SHP77 (cell line): Measurements from ENCODE around the gene CSNK1A1L.

Experiments
- DNase-seq, 2 experiments: peaks; one replicate each; lab custom pipeline; 2025; lab: John Stamatoyannopoulos, UW

The CSNK1A1L gene

DNA sequence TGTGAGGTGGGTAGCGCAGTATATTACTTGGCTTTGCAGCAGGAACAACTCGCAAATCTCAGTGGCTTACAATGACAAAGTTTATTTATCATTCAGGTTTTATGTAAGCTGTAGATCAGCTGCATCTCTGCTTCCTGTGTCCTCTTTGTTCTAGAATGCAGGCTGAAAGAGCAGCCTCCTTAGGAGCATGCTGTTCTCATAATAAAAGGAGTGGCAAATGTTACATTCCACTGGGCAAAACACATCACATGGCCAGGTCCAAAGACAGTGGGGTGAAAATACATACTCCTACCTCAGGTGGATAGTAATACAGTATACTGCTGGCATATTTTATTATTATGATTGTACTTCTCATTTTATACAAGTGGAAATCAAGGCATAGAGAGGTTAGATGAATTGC, 1.2 kb upstream of the CSNK1A1L start:
- DNase-seq, result no peak

GRCh38 chr13:37102896-37103295, 2.6 kb downstream of the CSNK1A1L start:
- no peak for DNase-seq

DNA sequence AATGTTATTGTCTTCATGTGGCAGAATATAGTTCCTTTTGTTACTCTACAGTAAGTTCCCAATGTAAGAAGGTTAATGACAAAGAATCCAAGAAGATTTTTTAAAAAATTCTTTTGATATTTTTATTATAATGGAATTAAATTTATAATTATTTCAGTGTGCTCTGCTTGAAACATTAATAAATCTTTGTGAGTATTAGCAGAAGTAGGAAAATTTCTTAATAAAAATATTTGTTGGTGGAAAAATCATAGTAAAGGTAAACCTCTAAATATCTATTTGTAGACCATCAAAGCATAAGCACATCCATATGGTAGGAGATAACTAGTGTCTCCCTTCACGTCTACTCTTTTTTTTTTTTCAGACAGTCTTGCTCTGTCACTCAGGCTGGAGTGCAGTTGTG, 4.3 kb downstream of the CSNK1A1L start:
- no peak for DNase-seq

GRCh38 chr13:37100731-37101130, 4.7 kb downstream of the CSNK1A1L start:
- DNase-seq, result no peak

- DNase-seq, result no peak
Observed at GRCh38 chr13:37097076-37097475, 8.4 kb downstream of the CSNK1A1L start.

DNA sequence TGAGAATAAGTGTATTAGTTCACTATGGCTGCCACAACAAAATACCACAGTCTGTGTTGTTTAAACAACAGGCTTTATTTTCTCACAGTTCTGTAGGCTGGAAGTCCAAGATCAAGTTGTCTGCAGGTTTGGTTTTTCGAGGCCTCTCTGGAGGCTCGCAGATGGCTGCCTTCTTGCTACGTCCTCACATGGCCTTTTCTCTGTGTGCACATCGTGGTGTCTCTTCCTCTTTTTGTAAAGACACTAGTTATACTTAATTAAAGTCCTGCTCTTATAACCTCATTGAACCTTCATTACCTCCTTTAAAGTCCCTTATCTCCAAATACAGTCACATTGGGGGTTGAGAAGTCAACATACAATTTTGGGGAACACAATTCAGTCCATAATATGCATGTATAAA, 10.6 kb downstream of the CSNK1A1L start:
- DNase-seq, result no peak

GRCh38 chr13:37094099-37094498, 11.4 kb downstream of the CSNK1A1L start:
- DNase-seq, result no peak

DNA sequence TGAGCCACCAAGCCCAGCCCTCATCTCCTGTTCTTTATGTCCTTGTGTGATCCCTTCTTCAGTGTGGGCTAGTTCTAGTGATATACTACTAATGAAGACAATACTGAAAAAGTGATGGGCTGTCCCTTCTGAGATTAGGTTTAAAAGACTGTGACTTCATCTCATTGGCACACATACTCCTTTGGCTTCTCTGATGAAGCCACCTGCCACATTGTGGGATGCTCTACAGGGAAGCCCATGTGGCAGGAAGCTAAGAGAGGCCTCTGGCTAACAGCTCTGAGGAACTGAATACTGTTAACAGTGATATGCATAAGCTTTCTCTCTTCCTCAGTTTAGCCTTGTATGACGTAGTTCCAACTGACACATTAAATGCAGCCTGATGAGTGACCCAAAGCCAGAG, 13.6 kb downstream of the CSNK1A1L start:
- no peak for DNase-seq

DNA sequence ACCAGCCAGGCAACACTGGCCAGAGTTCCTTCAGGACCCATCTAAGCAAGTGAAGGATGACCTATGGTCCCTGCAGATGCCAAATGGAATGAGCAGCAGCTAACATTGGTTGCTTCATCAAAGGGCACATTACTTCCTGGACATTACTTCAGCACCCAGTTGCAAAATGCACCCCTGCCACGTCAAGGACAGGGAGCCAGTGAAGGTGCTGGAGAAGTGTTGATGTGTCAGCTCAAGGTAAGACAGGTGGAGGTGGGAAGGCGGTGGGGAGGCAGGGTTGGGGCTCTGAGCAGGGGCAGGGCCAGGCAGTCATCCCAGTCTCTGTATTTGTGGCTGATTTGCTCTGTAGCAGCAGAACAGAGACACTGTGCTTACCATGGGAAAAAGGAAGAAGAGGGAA, 14.6 kb downstream of the CSNK1A1L start:
- no peak for DNase-seq

GRCh38 chr13:37089495-37089894, 16.0 kb downstream of the CSNK1A1L start:
- no peak for DNase-seq

DNA sequence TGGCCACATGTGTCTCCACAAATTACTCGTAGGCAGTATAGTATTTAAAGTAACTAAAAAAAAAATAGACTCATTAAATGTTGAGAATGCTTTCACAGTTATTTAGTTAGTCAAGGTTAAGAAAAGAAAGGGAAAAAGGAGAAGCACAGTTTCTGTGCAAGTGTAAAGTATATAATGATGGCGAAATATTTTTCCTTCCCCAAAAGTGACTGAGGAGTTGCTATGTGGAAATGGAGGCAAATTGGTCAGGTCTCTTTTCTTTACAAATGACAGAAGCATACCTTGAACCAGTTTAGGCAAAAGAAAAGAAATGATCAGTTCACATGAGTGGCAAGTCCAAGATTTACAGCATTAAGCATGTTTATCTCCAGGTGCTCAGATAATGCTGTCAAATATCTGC, 18.0 kb downstream of the CSNK1A1L start:
- no peak for DNase-seq

DNA sequence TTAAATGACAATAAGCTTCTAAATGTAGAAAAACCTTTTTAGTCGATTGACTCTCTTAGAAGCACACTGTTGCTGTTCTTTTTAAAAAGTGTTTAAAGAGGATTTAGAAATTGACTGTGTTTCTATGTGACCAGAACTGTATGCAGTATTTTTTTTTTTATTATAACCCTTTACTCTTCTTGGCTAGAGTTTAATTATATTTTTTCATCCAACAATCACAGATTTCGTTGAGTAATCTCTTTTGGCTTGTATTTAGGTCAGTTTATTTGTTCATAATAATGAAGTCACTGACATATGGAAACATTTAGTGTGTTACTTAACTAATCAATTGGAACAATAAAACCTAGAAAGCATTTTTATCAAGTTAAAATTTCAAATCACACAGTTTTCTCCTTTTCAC, 19.9 kb downstream of the CSNK1A1L start:
- DNase-seq, result no peak

DNA sequence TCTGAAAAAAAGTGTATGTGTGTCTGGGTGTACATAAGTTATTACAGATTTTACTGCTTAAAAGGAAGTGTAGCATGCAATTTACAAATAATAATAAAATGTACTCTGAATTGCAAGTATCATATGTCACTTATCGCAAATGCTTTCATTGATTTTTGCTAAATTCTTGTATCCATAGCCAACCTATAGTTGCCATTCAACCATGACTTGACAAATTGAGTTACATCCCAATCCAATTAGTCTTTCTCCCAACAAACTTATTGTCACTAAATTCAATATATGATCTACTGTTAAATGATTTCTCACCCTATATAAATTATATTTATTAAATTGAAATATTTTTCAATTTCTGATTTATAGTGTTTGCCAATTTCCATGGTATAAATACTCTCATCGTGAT, 28.6 kb downstream of the CSNK1A1L start:
- no peak for DNase-seq

DNA sequence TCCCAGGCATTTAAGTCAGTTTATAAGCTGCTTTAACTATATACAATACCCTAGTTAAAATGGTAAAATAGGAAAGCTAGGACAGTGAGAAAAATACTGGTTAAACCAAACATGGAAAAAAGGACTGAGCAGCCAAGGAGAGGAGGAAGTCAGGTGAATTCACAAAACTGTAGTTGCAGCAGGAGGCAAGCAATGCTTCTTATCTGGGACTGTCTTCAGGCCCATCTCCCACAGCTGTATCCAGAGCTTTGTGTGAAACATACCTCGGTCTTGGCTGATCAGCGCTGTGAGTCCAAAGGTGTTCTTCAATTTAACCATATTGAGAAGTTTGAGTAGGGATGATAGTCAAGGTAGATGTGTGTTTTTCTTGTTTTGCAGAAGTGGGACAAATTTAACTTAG, 30.3 kb downstream of the CSNK1A1L start:
- DNase-seq, result no peak

GRCh38 chr13:37074703-37075102, 30.8 kb downstream of the CSNK1A1L start:
- peak; percentile 15 for DNase-seq

DNA sequence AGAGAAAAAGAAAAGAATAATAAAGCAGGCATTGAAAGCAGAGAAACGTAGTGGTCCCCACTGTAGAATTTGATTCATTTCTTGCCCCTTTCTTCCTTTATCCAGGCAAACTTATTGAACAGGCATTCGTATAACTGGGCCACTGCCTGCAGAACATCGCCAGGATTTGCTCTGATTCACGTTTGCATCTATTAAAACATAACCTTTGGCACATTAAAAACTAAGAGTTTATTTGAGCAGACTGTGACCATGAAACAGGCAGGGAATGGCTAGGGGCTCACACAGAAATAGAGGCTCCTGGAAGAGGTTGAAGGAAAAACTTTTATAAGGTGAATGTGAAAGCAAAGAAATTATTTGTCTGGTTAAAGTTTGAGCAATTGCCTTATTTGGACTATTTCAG, 33.4 kb downstream of the CSNK1A1L start:
- no peak for DNase-seq

DNA sequence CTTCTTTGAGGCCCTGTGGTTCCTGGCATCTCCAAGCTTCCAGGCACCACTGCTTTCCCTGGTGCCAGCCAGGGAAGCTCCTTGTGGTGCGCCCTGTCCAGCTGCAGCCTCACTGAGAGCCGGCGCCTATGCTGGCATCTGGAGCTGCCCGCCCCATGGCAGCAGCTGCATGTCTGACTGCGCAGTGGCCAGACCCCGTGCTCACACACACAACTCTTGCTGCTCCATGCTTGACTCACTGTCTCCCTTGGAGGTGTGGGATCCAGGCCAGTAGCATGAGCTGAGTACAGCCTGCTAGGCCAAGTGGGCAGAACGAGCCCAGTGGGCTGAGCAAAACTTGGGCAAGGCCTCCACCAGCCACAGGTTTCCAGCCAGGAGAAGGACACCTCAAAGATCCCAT, 34.5 kb downstream of the CSNK1A1L start:
- DNase-seq, result peak in 1 of 2 experiments; percentile 10

- DNase-seq, result peak; percentile 76 to 82
Observed at GRCh38 chr13:37070145-37070695, 35.2 kb downstream of the CSNK1A1L start.

DNA sequence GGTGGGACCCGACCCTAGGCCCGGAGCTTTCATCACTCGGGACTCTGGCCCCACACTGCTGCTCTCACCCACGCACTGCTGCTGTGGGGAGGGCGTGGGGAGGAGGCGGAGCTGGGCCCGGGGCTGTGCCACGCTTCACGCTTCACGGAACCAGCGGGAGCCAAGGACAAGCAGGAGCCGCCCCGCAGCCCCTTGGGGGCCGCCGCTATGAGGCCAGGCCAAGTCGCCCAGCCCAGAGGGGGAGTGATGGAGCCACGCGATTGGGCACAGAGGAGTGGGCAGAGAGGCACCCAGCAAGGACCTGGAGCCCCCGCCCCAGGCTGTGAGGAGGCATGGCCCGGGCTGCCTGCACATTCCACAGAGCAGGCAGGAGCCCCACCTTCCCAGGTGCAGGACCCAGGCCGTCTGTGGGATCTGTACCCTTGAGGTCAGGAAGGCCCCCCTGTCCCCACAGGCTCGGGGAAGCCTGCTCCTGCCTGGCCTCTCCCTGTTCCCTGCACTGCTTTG, 35.8 kb downstream of the CSNK1A1L start:
- DNase-seq, result peak in 1 of 2 experiments; percentile 3

GRCh38 chr13:37068962-37069361, 36.5 kb downstream of the CSNK1A1L start:
- peak in 1 of 2 experiments; percentile 4 for DNase-seq

DNA sequence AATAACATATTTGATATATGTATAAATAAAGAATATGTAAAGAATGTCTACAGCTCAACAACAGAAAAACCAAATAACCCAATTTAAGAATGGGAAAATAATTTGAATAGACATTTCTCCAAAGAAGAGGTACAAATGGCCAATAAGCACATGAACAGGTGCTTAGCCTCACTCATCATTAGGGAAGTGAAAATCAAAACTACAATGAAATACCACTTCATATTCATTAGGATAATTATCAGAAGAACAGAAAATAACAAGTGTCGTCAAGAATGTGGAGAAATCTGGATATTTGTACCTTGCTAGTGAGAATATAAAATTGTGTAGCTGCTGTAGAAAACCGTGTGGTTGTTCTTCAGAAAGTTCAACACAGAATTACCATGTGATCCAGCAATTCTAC, 37.6 kb downstream of the CSNK1A1L start:
- no peak for DNase-seq

GRCh38 chr13:37065890-37066526, 39.5 kb downstream of the CSNK1A1L start:
- peak in 1 of 2 experiments; percentile 1 for DNase-seq

DNA sequence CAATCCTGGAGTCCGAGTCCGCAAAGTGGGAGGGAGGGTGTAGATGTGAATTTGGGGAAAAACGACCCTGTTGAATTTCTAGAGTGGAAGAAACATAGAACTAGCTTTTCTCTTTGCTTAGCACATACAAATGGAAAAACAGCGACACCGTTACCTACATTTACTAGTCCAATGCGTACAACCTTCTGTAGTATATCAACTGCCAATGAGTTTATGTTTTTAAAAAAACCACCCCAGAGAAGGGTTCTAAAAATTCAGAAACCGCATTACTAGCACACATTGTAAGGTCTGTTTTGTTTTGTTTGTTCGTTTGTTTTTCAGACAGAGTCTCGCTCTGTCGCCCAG, 45.6 kb downstream of the CSNK1A1L start:
- DNase-seq, result no peak
